ENCODE data around the gene NUFIP1. TPM values are rescaled to one million over a fixed set of nuclear protein-coding genes. Genes with fewer than 3 reads are reported as not detected.
"Not testable (repeated sequence)": the region's sequence is repeated elsewhere in the genome, so short reads cannot be mapped to it uniquely, and the experiment has no call there.

Gene NUFIP1
- total RNA-seq, result 4.2 TPM
- long read RNA-seq, transcript NUFIP1-201 (10 exons, 3,492 nt), result major isoform, 5 of 7 reads
- long read RNA-seq, partial matches to known transcripts, result 1 of 7 reads
- long read RNA-seq, other reads (novel, unspliced or antisense), result 1 of 7 reads

DNA sequence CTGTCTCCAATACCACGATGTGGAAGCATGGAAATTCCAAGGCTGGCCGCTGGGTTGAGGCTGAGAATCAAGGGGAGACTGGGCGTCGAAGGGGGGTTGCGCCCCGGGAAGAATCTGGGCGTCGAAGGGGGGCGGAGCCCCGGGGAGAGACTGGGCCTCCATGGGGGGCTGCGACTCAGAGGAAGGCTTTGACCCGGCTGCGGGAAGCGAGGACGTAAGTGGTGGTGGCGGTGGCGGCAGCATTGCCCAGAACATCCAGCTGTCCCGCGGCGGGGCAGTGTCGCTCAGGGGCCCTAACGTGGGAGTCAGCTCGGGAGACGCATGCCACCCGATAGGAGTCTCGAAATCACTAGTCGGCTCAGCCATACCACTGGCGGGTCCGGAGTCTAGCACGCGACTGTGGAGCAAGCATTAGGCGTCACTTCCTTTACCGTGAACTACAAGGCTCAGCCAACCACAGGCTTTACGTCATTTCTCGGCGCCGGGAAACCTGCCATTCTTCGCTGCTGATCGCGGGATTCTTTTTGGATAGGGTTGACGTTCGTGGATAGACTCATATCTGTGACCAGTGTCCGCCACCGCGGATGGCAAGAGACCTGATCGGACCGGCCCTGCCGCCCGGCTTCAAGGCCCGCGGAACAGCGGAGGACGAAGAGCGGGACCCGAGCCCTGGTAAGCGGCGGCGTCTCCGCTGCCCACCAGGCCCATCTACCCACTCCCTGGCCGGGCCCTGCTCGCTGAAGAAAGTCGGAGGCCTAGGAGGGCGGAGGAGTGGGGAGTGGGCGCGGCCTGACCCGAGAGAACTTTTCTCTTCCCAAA is at the start of gene NUFIP1, which contains the start of gene GPALPP1:
Gene NUFIP1 (minus strand): TSS at position 401 of the 819 bp plus-strand sequence. CDS start 35 bp downstream, at position 366.
Gene GPALPP1 (plus strand): TSS at position 468 of the 819 bp plus-strand sequence. CDS start 117 bp downstream, at position 585.
- intact Hi-C loops (cut with DNase I), result no loop called here
- Histone ChIP-seq H3K9me3 (no peaks in the 10 kb centered on the region), H3K4me3 (peak within 1 kb of the TSS; percentile 99), H3K27ac (peak within 1 kb of the TSS; percentile 89), H3K36me3 (peaks cover 14% of the 10 kb centered on the region), H3K4me1 (peaks cover 24% of the 10 kb centered on the region), H3K27me3 (no peaks in the 10 kb centered on the region)
- TF ChIP-seq, protein P1, sequence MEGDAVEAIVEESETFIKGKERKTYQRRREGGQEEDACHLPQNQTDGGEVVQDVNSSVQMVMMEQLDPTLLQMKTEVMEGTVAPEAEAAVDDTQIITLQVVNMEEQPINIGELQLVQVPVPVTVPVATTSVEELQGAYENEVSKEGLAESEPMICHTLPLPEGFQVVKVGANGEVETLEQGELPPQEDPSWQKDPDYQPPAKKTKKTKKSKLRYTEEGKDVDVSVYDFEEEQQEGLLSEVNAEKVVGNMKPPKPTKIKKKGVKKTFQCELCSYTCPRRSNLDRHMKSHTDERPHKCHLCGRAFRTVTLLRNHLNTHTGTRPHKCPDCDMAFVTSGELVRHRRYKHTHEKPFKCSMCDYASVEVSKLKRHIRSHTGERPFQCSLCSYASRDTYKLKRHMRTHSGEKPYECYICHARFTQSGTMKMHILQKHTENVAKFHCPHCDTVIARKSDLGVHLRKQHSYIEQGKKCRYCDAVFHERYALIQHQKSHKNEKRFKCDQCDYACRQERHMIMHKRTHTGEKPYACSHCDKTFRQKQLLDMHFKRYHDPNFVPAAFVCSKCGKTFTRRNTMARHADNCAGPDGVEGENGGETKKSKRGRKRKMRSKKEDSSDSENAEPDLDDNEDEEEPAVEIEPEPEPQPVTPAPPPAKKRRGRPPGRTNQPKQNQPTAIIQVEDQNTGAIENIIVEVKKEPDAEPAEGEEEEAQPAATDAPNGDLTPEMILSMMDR (IDR thresholded peaks at IDR 0.05), result no peak
- DNase-seq (peak; percentile 95), ATAC-seq (peak; percentile 99)

DNA sequence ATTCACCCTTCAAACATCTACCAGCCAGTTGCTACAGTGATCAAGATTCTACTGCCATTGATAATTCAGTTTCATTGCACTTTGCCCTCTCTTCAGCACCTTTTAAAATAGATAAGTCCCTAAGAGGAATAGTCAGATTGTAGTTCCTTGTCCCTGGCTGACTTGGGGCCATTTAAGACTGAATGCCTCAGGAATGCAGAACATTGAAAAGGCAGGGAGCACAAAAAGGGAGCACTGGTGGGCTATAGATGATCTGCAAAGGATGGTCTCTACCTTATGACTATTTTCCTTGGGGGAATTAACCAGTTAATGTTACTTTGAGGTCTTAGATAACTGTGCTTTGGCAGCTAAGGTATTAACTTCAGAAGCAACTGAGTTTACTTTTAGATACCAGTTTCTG is 46.9 kb upstream of the NUFIP1 start:
- intact Hi-C loops (cut with DNase I), result no loop called here
- DNase-seq (no peak), ATAC-seq (no peak)
- peaks cover 22% of the 10 kb centered on the region for H3K36me3 ChIP-seq
- no peaks in the 10 kb centered on the region for H3K4me1 ChIP-seq
- no peaks in the 10 kb centered on the region for H3K27me3 ChIP-seq
- H3K4me3 ChIP-seq, result no peak overlapping the region
- TF ChIP-seq, protein P1 (IDR thresholded peaks at IDR 0.05), result no peak
- no peak overlapping the region for H3K27ac ChIP-seq
- no peaks in the 10 kb centered on the region for H3K9me3 ChIP-seq

DNA sequence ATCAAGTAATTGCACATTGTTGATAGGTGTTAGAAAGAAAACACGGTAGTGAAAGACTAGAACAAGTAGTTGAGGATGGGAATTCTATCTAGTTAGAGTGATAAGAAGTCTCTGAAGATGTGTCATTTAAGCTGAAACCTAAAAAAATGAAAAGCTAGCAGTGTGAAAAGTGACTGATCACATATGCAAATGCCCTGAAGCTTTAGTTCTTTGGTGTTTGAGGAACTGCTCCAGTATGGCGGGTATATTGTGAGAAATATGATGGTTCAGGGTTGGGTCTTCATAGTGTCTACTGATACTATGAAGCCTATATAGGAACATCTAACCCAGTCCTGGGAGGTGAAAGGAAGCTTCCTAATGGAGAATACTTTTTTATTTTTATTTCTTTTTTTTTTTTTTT is 45.1 kb upstream of the NUFIP1 start:
- intact Hi-C loops (cut with DNase I), result no loop called here
- Histone ChIP-seq H3K4me3 (no peak overlapping the region), H3K27ac (no peak overlapping the region), H3K27me3 (no peaks in the 10 kb centered on the region), H3K4me1 (no peaks in the 10 kb centered on the region), H3K36me3 (peaks cover 24% of the 10 kb centered on the region), H3K9me3 (no peaks in the 10 kb centered on the region)
- TF ChIP-seq, protein P1 (IDR thresholded peaks at IDR 0.05), result no peak
- DNase-seq (no peak), ATAC-seq (no peak)

DNA sequence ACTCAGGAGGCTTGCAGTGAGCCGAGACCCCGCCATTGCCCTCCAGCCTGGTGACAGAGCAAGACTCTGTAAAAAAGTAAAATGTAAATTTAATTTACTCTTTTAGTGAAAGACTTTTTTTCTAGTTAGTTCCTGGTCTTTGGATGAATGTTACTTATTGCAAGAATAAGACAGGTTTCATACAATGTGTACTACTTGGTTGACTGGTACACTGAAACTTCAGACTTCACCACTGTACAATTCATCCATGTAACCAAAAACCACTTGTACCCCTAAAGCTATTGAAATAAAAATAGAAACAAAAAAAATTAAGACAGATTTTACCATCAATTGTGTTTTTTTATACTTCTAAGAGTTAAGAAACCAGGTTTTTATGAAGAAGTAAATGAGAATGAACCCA is 35.6 kb upstream of the NUFIP1 start:
- H3K36me3 ChIP-seq, result peaks cover 85% of the 10 kb centered on the region
- H3K27me3 ChIP-seq, result no peaks in the 10 kb centered on the region
- no peak overlapping the region for H3K27ac ChIP-seq
- intact Hi-C loops (cut with DNase I), result no loop called here
- no peak for ATAC-seq
- no peak for DNase-seq
- TF ChIP-seq, protein P1 (IDR thresholded peaks at IDR 0.05), result no peak
- H3K4me3 ChIP-seq, result no peak overlapping the region
- no peaks in the 10 kb centered on the region for H3K4me1 ChIP-seq
- no peaks in the 10 kb centered on the region for H3K9me3 ChIP-seq

DNA sequence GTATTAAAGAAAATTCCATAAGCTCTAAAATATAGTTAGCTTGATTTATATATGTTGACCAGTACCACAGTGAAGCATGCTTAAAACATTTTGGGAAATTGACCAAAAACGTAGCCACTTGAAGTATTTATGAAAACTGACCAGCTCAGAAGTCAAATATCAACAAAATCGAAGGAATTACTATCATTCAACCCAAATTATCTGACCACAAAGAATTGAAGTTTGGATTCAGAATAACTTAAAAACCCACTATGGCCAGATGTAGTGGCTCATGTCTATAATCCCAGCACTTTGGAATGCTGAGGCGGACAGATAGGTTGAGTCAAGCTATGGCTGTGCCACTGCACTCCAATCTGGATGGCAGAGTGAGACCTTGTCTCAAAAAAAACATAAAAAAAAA is 32.0 kb upstream of the NUFIP1 start:
- H3K4me1 ChIP-seq, result no peaks in the 10 kb centered on the region
- H3K9me3 ChIP-seq, result no peaks in the 10 kb centered on the region
- no peak overlapping the region for H3K27ac ChIP-seq
- ATAC-seq, result no peak
- DNase-seq, result no peak
- no peaks in the 10 kb centered on the region for H3K27me3 ChIP-seq
- H3K4me3 ChIP-seq, result no peak overlapping the region
- H3K36me3 ChIP-seq, result peaks cover 80% of the 10 kb centered on the region
- intact Hi-C loops (cut with DNase I), result no loop called here
- TF ChIP-seq, protein P1 (IDR thresholded peaks at IDR 0.05), result no peak

DNA sequence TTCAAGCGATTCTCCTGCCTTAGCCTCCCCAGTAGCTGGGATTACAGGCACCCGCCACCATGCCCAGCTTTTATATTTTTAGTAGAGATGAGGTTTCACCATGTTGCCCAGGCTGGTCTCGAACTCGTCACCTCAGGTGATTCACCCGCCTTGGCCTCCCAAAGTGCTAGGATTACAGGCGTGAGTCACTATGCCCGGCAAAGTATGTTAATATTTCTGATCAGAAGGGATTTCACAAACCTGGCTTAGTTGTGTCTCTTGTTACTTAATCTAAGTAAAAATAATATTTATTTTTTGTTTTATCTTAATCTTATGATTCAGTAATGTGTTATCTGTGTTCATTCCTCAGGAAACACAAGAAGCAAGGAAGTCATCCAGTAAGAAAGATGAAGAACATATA is 30.7 kb upstream of the NUFIP1 start:
- H3K27ac ChIP-seq; H3K27me3 ChIP-seq; DNase-seq; ATAC-seq; intact Hi-C loops (cut with DNase I); H3K4me1 ChIP-seq; H3K9me3 ChIP-seq; H3K4me3 ChIP-seq: not testable (repeated sequence)
- H3K36me3 ChIP-seq, result peaks cover 80% of the 10 kb centered on the region
